HCT116 (cell line): ENCODE results near the gene RBM4B. TPM values are rescaled to one million over a fixed set of nuclear protein-coding genes. Genes with fewer than 3 reads are reported as not detected.

Experiments
- ATAC-seq: fragments of 200-7000 bp; cut with Tn5 transposase; 2 replicates; pipeline ENCODE4 v1.9.1; 2020; ENCODE audit warnings: mild to moderate bottlenecking, moderate library complexity
- BruUV-seq: library from RNA; stranded (reverse); fragments of 400-500 nt; replicated peaks from 2 replicates; lab custom pipeline; 2021; lab: Mats Ljungman, UMichigan
- CTCF ChIA-PET: fragments of 300-600 bp; sonication (Branson Sonifier 250); formaldehyde crosslinking; loops from one replicate; lab custom pipeline; 2021; ENCODE audit warnings: antibody characterized with exemption; lab: Charles Lee
- POLR2A ChIA-PET: fragments of 300-600, 350-600 bp; sonication (Branson Sonifier 250); formaldehyde crosslinking; loops from one replicate; lab custom pipeline; 2021; ENCODE audit warnings: antibody characterized with exemption; lab: Charles Lee
- RAD21 ChIA-PET, 2 experiments: fragments of 300-600 bp; sonication (Branson Sonifier 250); formaldehyde crosslinking; loops; one replicate each; lab custom pipeline; 2023; ENCODE audit warnings: low total read pairs in 2 of 2; ENCODE audit not compliant: uncharacterized antibody in 2 of 2, unreplicated experiment in 2 of 2, low non-redundant PET in 1 of 2; lab: Charles Lee
- DNase-seq: peaks from one replicate; pipeline ENCODE4 v3.0.0-alpha.2; 2010; ENCODE audit warnings: low read depth, low spot score
- H2AFZ ChIP-seq: fragments of 200-600 bp; shearing (Covaris generic), sonication (generic); 2 replicates; pipeline ENCODE4 v1.6.1; 2017; ENCODE audit warnings: low read depth, mixed run types, mixed read lengths, antibody characterized with exemption, low read length; ENCODE audit not compliant: poor library complexity, severe bottlenecking
- H3K27ac ChIP-seq: 2 replicates; pipeline ENCODE4 v1.5.1; 2012; ENCODE audit warnings: low read depth, low read length
- H3K27me3 ChIP-seq: fragments of 200-600 bp; sonication (generic); 2 replicates; pipeline ENCODE4 v1.6.1; 2016; ENCODE audit warnings: mixed run types, low read length, mixed read lengths; ENCODE audit not compliant: insufficient read depth
- H3K36me3 ChIP-seq, 2 experiments: fragments of 200-500 bp in 1 of 2; fragments of 200-600 bp in 1 of 2; sonication (Bioruptor generic) in 1 of 2; sonication (generic) in 1 of 2; 2 replicates each; pipeline versions ENCODE4 v1.5.1 to v1.6.1; 2014 to 2016; ENCODE audit warnings: low read length in 2 of 2, inconsistent platforms in 1 of 2, mixed read lengths in 1 of 2, mixed run types in 1 of 2; ENCODE audit not compliant: insufficient read depth in 2 of 2, control insufficient read depth in 1 of 2
- H3K4me1 ChIP-seq, 2 experiments: fragments of 200-600 bp in 1 of 2; sonication (generic) in 1 of 2; 2 replicates each; pipeline versions ENCODE4 v1.5.1 to v1.6.1; 2012 to 2017; ENCODE audit warnings: low read length in 2 of 2, inconsistent platforms in 1 of 2, mild to moderate bottlenecking in 1 of 2, mixed read lengths in 1 of 2, mixed run types in 1 of 2, moderate library complexity in 1 of 2; ENCODE audit not compliant: insufficient read depth in 2 of 2, control insufficient read depth in 1 of 2
- H3K4me2 ChIP-seq: fragments of 200-600 bp; sonication (generic); 2 replicates; pipeline ENCODE4 v1.6.1; 2017; ENCODE audit warnings: mixed run types, low read length, mixed read lengths
- H3K4me3 ChIP-seq, 2 experiments: fragments of 200-600 bp in 1 of 2; sonication (generic) in 1 of 2; replicated peaks in 1 of 2; 2 replicates each; pipeline ENCODE4 v1.5.1; 2011 to 2016; ENCODE audit warnings: low read length in 2 of 2, control low read depth in 1 of 2, low read depth in 1 of 2, mild to moderate bottlenecking in 1 of 2, mixed read lengths in 1 of 2, mixed run types in 1 of 2
- H3K79me2 ChIP-seq: fragments of 200-600 bp; sonication (generic); 2 replicates; pipeline ENCODE4 v1.6.1; 2017; ENCODE audit warnings: mild to moderate bottlenecking, mixed run types, low read length, moderate library complexity, mixed read lengths; ENCODE audit not compliant: insufficient read depth
- H3K9ac ChIP-seq: fragments of 200-600 bp; sonication (generic); 2 replicates; pipeline ENCODE4 v1.6.1; 2016; ENCODE audit warnings: low read length, mixed read lengths
- H3K9me2 ChIP-seq: fragments of 200-600 bp; sonication (generic), shearing (Covaris generic); 2 replicates; pipeline ENCODE4 v1.6.1; 2017; ENCODE audit warnings: mixed run types, mild to moderate bottlenecking, moderate library complexity; ENCODE audit not compliant: insufficient read depth
- H3K9me3 ChIP-seq, 2 experiments: fragments of 200-500 bp in 1 of 2; fragments of 200-600 bp in 1 of 2; sonication (Bioruptor generic) in 1 of 2; sonication (generic) in 1 of 2; 2 replicates each; pipeline ENCODE4 v1.6.1; 2014 to 2017; ENCODE audit warnings: low read length in 2 of 2, mixed read lengths in 2 of 2, inconsistent platforms in 1 of 2, low read depth in 1 of 2, mild to moderate bottlenecking in 1 of 2, mixed run types in 1 of 2, moderate library complexity in 1 of 2; ENCODE audit not compliant: control insufficient read depth in 1 of 2, insufficient read depth in 1 of 2
- H4K20me1 ChIP-seq: fragments of 200-600 bp; sonication (generic), shearing (Covaris generic); 2 replicates; pipeline ENCODE4 v1.6.1; 2017; ENCODE audit warnings: mixed run types, mild to moderate bottlenecking, moderate library complexity; ENCODE audit not compliant: insufficient read depth
- ATF3 ChIP-seq: IDR thresholded peaks from 2 replicates; pipeline ENCODE4 v1.6.1; 2012
- CBX3 ChIP-seq: IDR thresholded peaks from 2 replicates; pipeline ENCODE4 v1.6.1; 2012; ENCODE audit warnings: low read depth
- EGR1 ChIP-seq: IDR thresholded peaks from 2 replicates; pipeline ENCODE4 v1.6.1; 2012; ENCODE audit warnings: low read depth
- ELF1 ChIP-seq: IDR thresholded peaks from 2 replicates; pipeline ENCODE4 v1.6.1; 2012; ENCODE audit warnings: low read depth, borderline replicate concordance
- EZH2 ChIP-seq: fragments of 200-600 bp; sonication (generic); IDR thresholded peaks from 2 replicates; pipeline ENCODE4 v1.6.1; 2017; ENCODE audit warnings: antibody characterized with exemption, mixed run types
- EZH2phosphoT487 ChIP-seq: fragments of 200-600 bp; IDR thresholded peaks from 2 replicates; pipeline ENCODE4 v1.6.1; 2018; ENCODE audit warnings: antibody characterized with exemption, borderline replicate concordance
- FOSL1 ChIP-seq: IDR thresholded peaks from 2 replicates; pipeline ENCODE4 v1.6.1; 2012; ENCODE audit warnings: low read depth
- MAX ChIP-seq: IDR thresholded peaks from 2 replicates; pipeline ENCODE4 v1.6.1; 2012
- POLR2A ChIP-seq: IDR thresholded peaks from 2 replicates; pipeline ENCODE4 v1.7.0; 2011; ENCODE audit warnings: borderline replicate concordance; ENCODE audit not compliant: insufficient read depth, insufficient read length; ENCODE audit errors: extremely low read depth
- SRF ChIP-seq: IDR thresholded peaks from 2 replicates; pipeline ENCODE4 v1.6.1; 2012; ENCODE audit warnings: low read depth
- ZBTB33 ChIP-seq: IDR thresholded peaks from 2 replicates; pipeline ENCODE4 v1.6.1; 2011; ENCODE audit warnings: mild to moderate bottlenecking, low read length, moderate library complexity; ENCODE audit not compliant: insufficient replicate concordance; ENCODE audit errors: extremely low read depth
- ZNF274 ChIP-seq: fragments of 200-500 bp; sonication (Bioruptor generic); IDR thresholded peaks from 2 replicates; pipeline ENCODE4 v1.6.1; 2014; ENCODE audit warnings: mild to moderate bottlenecking, low read depth, low read length, inconsistent platforms
- intact Hi-C: fragments of 100-400 bp; cut with micrococcal nuclease; formaldehyde crosslinking; loops from 2 replicates; pipeline ENCODE4 v1.10.0; 2022
- total RNA-seq: library from RNA; stranded (reverse); gene quantifications from one replicate; pipeline ENCODE4 v1.2.1, GENCODE V29; 2021; ENCODE audit not compliant: unreplicated experiment
- TF ChIP-seq, protein P1 (sequence below): IDR thresholded peaks from 2 replicates; pipeline ENCODE4 v1.6.1; 2012; ENCODE audit warnings: low read depth
- TF ChIP-seq, protein P2 (sequence below), 3 experiments: fragments of 200-600 bp in 1 of 3; sonication (generic) in 1 of 3; IDR thresholded peaks in 2 of 3; conservative IDR thresholded peaks in 1 of 3; 2 replicates each; pipeline ENCODE4 v1.5.1; 2012 to 2017; ENCODE audit warnings: low read depth in 2 of 3, low read length in 2 of 3, antibody characterized with exemption in 1 of 3, borderline replicate concordance in 1 of 3, control low read depth in 1 of 3, mild to moderate bottlenecking in 1 of 3, mixed read lengths in 1 of 3, mixed run types in 1 of 3, moderate library complexity in 1 of 3; ENCODE audit not compliant: insufficient read depth in 1 of 3

Gene RBM4B
- total RNA-seq, 1 experiment from 2014 or later = 18.1 TPM

- Histone ChIP-seq H3K36me3 (no peaks in the 10 kb centered on the region; a peak in 2 of 4 replicates), H3K4me3 (peak overlapping the region in 1 of 2 experiments; percentile 66; a peak in 2 of 4 replicates), H3K9me2 (no peaks in the 10 kb centered on the region), H3K4me1 (peaks cover 24 to 37% of the 10 kb centered on the region in 2 experiments), H3K79me2 (no peaks in the 10 kb centered on the region), H2AFZ (no peak overlapping the region), H4K20me1 (no peaks in the 10 kb centered on the region), H3K27me3 (no peaks in the 10 kb centered on the region), H3K9me3 (no peaks in the 10 kb centered on the region), H3K9ac (peak overlapping the region; percentile 61), H3K27ac (peak overlapping the region; percentile 90), H3K4me2 (peak overlapping the region; percentile 94)
- no peak for TF ChIP-seq EZH2
- TF ChIP-seq, protein P1, sequence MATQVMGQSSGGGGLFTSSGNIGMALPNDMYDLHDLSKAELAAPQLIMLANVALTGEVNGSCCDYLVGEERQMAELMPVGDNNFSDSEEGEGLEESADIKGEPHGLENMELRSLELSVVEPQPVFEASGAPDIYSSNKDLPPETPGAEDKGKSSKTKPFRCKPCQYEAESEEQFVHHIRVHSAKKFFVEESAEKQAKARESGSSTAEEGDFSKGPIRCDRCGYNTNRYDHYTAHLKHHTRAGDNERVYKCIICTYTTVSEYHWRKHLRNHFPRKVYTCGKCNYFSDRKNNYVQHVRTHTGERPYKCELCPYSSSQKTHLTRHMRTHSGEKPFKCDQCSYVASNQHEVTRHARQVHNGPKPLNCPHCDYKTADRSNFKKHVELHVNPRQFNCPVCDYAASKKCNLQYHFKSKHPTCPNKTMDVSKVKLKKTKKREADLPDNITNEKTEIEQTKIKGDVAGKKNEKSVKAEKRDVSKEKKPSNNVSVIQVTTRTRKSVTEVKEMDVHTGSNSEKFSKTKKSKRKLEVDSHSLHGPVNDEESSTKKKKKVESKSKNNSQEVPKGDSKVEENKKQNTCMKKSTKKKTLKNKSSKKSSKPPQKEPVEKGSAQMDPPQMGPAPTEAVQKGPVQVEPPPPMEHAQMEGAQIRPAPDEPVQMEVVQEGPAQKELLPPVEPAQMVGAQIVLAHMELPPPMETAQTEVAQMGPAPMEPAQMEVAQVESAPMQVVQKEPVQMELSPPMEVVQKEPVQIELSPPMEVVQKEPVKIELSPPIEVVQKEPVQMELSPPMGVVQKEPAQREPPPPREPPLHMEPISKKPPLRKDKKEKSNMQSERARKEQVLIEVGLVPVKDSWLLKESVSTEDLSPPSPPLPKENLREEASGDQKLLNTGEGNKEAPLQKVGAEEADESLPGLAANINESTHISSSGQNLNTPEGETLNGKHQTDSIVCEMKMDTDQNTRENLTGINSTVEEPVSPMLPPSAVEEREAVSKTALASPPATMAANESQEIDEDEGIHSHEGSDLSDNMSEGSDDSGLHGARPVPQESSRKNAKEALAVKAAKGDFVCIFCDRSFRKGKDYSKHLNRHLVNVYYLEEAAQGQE = no peak
- no peak for TF ChIP-seq ELF1
- TF ChIP-seq CBX3 = no peak
- no peak for TF ChIP-seq MAX
- TF ChIP-seq ZNF274 = no peak
- no peak for TF ChIP-seq SRF
- no peak for TF ChIP-seq ATF3
- TF ChIP-seq ZBTB33 = no peak
- TF ChIP-seq, protein P2, sequence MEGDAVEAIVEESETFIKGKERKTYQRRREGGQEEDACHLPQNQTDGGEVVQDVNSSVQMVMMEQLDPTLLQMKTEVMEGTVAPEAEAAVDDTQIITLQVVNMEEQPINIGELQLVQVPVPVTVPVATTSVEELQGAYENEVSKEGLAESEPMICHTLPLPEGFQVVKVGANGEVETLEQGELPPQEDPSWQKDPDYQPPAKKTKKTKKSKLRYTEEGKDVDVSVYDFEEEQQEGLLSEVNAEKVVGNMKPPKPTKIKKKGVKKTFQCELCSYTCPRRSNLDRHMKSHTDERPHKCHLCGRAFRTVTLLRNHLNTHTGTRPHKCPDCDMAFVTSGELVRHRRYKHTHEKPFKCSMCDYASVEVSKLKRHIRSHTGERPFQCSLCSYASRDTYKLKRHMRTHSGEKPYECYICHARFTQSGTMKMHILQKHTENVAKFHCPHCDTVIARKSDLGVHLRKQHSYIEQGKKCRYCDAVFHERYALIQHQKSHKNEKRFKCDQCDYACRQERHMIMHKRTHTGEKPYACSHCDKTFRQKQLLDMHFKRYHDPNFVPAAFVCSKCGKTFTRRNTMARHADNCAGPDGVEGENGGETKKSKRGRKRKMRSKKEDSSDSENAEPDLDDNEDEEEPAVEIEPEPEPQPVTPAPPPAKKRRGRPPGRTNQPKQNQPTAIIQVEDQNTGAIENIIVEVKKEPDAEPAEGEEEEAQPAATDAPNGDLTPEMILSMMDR (IDR thresholded peaks at IDR 0.05 in 2 of 3, conservative IDR thresholded peaks at IDR 0.05 in 1 of 3; ENCODE audit: borderline replicate concordance in 1 of 3, insufficient read depth in 1 of 3, low read depth in 2 of 3, low read length in 2 of 3) = no peak
- TF ChIP-seq FOSL1 = no peak
- TF ChIP-seq EZH2phosphoT487 = no peak
- TF ChIP-seq EGR1 = no peak
- no peak for TF ChIP-seq POLR2A
- intact Hi-C loops = no loop called here
- RAD21 ChIA-PET = no interaction called here
- ATAC-seq = no peak
- BruUV-seq = no TSS peak
- POLR2A ChIA-PET = no interaction called here
- CTCF ChIA-PET = no interaction called here
- DNase-seq = no peak
Measured at GRCh38 chr11:66719111-66719872, 41.6 kb upstream of the RBM4B start.
